Astrocyte of the hippocampus (primary cell): ENCODE results near the gene NDFIP1.

ENCODE experiments used
- DNase-seq: peaks from one replicate; pipeline ENCODE4 v3.0.0; 2011; ENCODE audit warnings: low read depth, low spot score

NDFIP1 gene

GRCh38 chr5:142118155-142118686 is 9.6 kb downstream of the NDFIP1 start:
- DNase-seq = no peak

DNA sequence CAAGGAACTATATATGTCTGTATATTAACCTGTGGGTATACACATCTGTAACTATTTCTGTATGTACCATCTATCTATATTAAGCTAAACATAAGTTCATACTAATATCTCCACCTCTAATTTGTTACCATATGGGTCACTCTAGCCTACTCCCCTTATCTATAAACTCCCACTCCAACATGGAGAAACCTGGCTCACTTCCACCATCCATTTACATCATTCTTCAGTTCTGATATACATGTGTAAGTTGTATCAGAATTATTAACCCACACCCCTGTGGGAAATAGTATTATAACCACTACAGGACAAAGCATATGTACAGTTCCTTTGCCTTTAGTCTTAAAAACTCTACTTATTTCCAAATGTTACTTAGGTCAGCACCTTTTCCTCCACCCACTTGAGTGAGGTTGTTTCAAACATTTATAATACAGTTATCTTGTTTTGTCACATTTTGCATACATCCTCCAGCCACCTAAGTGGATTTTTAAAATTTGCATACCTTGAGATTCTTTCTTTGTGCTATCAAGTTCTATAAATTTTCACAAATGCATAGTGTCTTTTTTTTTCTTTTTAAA is 10.6 kb downstream of the NDFIP1 start:
- no peak for DNase-seq

DNA sequence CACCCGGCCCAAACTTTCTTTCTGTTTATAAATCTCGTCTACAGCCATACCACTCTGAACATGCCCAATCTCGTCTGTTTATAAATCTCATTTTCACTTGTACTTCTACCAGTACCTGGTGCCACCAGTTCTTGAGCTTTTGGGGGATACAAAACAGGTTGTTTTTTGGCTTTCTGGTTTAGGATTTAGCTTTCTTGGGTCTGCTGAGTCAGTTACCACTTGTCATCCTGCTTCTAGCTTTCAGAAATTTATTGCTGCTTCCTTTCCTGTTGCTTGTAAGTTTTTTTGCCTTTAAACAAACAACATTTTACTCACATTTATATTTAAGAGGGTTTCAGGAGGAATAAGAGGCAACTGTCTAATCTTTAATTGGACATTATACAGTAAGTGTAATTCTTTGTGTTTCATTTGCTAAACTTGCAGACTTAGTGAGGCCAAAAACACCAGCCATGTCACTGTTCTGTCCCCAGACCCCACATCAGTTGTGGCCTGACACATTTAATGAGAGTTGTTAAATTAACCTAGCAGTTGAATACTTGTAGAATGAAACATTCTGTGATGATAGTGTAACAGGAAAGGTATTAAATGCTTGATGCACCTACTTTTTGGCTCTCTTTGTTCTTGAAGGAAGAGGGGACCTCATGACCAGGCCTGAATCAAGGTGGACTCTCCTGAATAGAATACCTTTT is 11.8 kb downstream of the NDFIP1 start:
- DNase-seq = no peak

DNA sequence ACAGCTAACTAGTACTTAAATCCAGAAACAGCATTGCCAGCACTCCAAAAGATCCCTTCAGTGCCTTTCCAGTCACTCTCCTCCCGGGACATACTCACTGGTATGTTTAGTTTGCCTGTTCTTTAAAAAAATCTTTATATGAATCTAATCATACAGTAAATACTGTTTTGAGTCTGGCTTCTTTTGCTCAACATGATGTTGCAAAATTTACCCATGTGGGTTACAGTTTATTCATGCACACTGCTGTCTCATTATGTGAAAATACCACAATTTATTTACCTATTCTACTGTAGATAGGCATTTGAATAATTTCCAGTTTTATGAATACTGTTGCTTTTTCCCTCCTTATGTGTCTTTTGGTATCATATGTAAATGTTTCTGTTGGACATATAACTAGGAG is 13.5 kb downstream of the NDFIP1 start:
- DNase-seq = no peak

GRCh38 chr5:142125378-142125777 is 16.8 kb downstream of the NDFIP1 start:
- no peak for DNase-seq

DNA sequence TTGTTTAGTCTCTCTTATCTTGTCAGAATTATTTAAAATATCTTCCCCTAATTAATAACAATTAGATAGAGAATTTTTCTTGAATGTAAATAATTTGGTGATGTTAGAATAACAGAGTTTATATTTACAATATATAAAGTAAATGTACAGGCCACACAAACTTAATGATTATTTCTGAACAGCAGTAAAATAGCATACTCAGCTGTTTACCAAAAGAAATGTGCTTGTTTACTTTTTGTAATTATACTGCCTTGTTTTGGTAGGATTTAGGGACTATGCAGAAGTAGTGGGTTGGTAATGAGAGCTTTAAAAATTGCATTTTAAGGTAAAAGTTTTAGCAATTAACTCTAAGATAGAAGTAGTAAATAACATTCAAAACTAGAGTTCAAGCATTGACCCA is 17.4 kb downstream of the NDFIP1 start:
- no peak for DNase-seq

GRCh38 chr5:142128675-142129208 is 20.2 kb downstream of the NDFIP1 start:
- DNase-seq = no peak

DNA sequence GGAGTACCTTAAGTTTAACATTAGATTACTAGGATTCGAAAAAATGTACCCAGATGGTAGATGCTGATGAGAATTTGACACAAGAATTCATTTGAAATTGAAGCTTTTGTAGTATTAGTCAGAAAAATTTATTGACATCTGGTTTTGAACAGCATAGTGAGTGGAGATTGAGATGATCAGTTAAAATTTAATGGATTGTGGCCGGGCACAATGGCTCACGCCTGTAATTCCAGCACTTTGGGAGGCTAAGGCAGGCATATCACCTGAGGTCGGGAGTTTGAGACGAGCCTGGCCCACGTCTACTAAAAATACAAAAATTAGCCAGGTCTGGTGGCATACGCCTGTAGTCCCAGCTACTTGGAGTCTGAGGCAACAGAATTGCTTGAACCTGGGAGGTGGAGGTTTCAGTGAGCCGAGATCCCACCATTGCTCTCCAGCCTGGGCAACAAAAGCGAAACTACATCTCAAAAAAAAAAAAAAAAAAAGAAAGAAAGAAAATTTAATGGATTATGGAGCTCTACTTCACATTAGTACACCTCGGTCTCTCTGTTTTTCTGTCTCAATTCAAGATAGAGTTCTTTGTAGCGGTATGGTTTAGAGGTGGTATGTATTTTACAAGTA is 21.0 kb downstream of the NDFIP1 start:
- DNase-seq = no peak

DNA sequence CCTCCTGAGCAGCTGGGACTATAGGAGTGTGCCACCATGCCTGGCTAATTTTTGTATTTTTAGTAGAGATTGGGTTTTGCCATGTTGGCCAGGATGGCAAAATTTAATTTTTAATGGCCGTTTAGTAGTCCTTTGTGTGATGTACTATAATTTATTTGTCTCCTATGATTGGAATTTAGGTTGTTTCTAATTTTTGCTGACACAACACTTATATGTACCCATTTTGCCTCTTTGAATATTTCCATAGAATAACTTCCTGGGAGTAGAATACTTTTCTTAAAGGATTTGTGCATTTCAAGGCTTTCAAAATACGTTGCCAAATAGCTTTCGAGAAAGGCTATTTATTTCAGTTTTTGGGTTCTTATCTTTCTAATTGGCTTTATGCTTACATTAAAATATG is 22.8 kb downstream of the NDFIP1 start:
- DNase-seq = no peak

GRCh38 chr5:142132916-142133315 is 24.3 kb downstream of the NDFIP1 start:
- no peak for DNase-seq

DNA sequence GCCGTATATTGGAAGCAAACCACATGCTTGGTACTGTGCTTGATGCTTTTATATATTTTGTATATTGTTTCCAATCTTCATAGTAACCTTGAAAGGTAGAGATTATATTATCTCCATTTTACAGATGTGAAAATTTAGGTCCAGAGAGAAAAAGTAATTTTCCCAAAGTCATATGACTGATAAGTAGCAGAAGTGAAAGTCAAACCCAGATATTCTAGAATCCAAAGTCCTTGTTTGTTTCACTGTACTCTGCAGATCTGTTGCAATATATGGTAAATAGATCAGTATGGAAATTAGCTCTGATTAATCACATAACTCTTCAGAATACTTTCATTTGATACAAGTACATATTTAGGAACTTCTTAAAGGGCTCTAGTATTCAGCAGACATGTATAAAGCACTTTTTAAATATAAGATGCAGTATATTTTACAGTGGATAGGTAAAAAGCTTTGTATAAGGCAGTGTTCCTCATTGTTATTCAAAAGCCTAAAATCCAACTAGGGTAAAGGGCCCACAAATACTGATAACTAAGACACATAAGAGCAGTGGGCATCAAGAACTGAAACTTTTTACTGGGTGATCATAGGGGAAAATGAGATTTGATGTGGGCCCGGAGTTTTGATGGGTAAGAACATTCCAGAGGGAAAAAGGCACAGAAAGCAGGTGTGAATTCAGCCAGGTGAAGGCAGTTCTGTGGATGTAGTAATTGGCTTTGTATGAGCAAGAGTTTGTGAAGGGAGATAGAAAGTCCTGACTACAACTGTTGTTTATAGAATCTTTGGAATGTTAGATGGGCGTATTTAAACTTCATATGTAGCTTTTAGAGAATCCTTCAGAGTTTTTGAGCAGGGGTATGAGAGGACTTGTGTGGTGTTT is 25.0 kb downstream of the NDFIP1 start:
- DNase-seq = no peak

DNA sequence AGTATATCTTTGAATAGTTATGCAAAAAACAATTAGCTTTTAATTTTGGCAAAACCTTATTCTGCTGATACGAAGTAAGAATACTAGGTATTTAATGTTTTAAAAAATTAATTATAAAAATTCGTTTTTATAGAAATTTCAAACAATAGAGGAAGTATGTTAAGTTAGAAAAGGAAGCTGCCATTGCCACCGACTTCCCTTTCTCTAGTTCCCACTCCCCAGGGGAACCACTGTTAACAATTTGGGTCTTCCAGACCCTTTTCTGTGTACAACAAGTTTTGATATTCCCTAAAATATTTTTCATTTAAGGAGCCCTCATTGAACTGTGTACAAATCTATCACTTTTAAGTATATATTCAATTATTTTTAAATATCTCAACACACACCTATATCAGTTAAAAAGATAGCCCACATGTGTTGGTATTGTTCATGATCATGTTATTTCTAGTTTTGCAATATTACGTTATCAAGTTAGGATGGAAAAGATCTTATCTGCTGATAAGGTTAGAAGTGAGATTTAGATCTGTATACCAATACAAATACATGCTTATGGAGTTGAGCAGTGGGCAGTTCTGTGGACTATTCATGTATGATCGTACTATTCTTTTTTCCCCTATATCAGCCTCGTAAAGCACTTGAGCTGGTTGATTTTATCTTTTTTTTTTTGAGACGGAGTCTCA is 25.9 kb downstream of the NDFIP1 start:
- no peak for DNase-seq

- DNase-seq = no peak
These were observed 32.9 kb downstream of the NDFIP1 start for GRCh38 chr5:142141463-142141862.

DNA sequence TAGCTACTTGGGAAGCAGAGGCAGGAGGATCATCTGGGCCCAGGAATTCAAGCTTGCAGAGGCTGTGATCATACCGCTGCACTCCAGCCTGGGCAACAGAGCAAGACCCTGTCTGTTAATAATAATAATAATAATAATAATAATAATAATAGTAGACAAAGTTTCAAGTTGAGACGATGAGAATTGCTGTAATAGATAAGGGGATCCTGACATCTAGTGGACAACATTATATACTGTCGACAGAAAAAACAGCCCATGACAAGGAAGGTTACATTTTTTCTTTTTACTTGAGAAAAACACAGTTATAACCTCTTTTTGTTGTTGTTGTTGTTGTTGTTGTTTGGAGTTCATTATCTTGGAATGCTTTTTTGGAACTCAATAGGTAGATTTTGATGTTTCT is 35.3 kb downstream of the NDFIP1 start:
- DNase-seq = peak; percentile 55

DNA sequence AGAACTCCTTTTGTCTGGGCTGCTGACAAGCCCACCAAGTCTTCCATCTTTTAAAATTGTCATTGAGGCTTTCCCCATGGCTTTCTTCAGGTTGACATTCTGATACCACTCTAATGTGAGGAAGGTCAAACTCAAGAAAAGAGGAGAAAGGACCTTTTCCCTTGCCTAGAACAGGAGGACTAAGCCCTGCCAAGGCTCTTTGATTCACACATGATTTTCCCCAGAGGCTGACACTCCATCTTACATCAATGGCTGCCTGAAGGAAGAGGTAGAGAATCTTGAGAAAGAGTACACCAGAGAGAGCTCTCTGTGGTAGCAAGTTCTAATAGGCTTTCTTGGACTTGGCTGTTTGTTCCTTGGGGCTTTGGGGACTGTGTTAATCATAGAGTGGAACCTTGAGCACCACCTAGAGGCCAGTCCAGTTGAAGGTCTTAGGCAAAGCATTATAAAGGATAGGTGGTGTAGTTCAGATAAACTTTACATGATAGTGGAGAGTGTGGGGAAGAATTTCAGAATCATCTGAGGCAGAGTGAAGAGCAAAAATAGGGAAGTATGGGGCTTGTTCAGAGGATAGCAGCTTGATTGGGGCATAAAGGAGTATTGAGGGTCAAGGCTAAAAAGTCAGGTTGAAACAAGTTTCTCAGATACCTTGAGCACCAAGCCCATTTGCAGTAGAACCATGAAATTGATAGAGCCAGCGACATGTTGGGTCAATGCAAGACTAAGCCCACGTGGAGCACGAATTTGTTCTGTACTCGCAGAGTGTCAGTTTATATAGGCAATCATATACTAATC is 36.7 kb downstream of the NDFIP1 start:
- DNase-seq = peak; percentile 81

- DNase-seq = no peak
These were observed 40.8 kb downstream of the NDFIP1 start for GRCh38 chr5:142149363-142149762.

DNA sequence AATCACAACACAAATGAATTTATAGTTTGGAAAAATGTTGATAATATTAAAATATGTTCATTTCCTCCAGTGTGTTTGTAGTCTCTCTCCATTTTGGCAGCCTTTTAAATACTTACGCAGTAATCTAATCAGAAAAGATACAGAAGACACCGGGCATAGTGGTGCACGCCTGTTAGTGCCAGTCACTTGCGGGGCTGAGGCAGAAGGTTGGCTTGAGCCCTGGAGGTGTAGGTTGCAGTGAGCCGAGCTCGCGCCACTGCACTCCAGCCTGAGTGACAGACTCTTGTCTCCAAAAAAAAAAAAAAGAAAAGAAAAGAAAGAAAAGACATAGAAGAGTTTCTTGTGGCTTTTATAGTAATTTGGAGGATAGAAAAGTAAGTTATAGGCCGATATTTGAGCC is 41.9 kb downstream of the NDFIP1 start:
- no peak for DNase-seq

GRCh38 chr5:142151436-142152383 is 43.1 kb downstream of the NDFIP1 start:
- DNase-seq = peak; percentile 82

- DNase-seq = no peak
These were observed 43.8 kb downstream of the NDFIP1 start for GRCh38 chr5:142152384-142152732.
